Measurements from ENCODE around the gene UCP2.
A peak's percentile ranks its signal among the peaks of the same experiment; 100 is the strongest.

UCP2 gene

DNA sequence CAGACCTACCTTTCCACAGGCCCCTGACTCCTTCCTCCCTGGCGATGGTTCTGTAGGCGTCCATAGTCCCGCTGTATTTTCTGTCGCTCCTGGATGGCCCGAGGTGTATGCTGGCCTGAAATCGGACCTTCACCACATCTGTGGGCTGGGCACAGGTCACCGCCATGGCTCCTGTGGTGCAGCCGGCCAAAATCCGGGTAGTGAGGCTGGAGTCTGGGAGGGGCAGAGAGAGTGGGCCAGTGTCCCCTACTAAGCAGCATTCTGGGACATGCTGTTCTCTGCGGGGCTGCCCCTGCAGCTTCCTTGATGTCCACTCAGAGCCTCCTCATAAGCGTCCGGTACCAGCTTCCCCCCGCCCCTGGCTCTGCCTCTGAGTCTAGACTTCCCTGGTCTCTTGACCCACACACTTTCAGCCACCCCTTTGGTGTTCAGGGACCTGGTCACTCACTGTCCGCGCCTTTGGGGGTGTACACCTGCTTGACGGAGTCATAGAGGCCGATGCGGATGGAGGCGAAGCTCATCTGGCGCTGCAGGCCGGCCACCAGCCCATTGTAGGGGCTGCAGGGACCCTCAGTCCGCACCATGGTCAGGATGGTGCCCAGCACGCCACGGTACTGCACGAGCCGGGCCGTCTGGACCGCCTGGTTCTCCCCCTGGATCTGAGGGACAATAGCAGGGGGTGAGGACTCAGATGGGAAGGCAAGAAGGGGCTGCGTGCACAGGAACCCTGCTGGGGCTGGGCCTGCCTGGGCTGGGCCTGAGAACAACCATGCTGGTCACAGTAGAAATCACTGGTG, 23.3 kb upstream of the UCP2 start:
- peak overlapping the region; percentile 94 for H3K27ac Mint-ChIP-seq
- no peak for DNase-seq (ENCODE audit: low spot score)
- peaks cover 35% of the 10 kb centered on the region for H3K36me3 Mint-ChIP-seq (ENCODE audit: low read depth)
- no peaks in the 10 kb centered on the region for H3K27me3 Mint-ChIP-seq (ENCODE audit: low read depth)
- H3K4me1 Mint-ChIP-seq (ENCODE audit: low read depth) = peaks cover 66% of the 10 kb centered on the region
- peak overlapping the region; percentile 79 for H3K4me3 Mint-ChIP-seq
- no peaks in the 10 kb centered on the region for H3K9me3 Mint-ChIP-seq

DNA sequence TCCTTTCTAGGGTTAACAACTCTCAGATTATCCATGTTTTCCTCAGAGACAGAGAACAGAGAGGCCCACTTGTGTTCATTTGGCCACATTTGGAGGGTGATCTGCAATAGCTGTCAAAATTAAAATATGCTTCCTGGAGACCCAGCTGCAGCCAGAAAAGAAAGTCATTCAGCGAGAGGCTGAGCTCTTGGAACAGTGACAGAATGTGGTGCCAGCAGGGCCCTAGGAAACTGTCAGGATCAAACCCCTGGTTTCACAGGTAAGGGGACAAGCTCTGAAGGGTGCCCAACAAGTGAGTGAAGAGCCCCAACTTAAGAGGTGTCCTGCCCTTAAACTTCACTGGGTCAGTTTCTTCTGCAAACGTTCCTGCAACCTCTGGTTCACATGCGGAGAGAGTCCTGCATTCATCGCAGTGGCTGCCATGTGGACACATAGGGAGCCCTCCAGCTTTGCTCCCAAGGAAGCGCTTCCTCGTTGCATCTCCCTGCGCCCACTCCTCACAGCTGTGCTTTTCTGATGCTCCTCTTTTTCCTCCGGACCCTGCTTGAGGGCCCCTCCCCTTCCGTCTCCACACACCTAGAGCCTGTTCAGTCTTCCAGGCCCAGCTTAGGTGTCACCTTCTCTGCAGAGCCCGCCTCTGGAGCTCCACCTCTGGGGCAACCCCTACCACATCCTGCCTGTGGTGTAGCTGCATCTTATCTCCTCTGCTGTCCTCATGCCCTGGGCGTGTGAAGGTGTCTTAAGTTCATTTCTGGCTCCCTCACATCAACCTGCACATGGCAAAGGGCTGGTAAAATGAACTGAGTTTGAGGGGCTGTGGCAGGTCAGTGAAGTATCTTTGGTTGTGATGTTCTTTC, 22.3 kb upstream of the UCP2 start:
- DNase-seq (ENCODE audit: low spot score) = peak; percentile 83
- Mint-ChIP-seq H3K27me3 (ENCODE audit: low read depth) (no peaks in the 10 kb centered on the region), H3K4me3 (peak overlapping the region; percentile 79), H3K4me1 (ENCODE audit: low read depth) (peaks cover 57% of the 10 kb centered on the region), H3K27ac (peak overlapping the region; percentile 94), H3K36me3 (ENCODE audit: low read depth) (peaks cover 37% of the 10 kb centered on the region), H3K9me3 (no peaks in the 10 kb centered on the region)

DNA sequence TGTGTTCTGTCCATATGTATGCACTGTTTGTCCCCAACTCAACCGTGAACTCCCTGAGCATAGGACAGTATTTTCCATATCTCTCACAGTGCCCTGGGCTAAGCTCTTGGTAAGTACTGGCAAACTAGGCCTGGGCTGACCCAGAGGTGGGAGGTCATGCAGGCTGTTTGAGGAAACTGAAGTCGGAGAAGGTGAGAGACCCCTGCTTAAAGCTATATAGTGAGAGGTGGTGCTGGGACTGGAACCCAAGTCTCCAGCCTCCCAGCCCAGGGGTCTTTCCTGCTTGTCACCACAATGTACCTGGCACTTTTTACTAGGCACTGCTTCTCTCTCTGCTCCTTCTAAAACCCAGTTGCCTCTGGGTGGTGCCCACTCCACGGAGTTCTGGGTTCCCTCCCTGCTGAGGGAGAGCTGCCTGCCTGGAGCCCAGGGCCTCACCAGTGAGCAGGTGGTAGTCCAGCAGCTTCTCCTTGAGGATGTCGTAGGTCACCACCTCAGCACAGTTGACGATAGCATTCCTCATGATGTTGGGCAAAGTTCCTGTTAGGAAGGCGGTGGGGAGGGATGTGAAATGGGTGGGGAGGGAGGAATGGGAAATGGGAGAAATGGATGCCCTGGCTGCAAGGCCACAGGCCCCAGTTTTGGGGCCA, 21.5 kb upstream of the UCP2 start:
- peaks cover 58% of the 10 kb centered on the region for H3K4me1 Mint-ChIP-seq (ENCODE audit: low read depth)
- H3K36me3 Mint-ChIP-seq (ENCODE audit: low read depth) = peaks cover 39% of the 10 kb centered on the region
- peak overlapping the region; percentile 70 for H3K27ac Mint-ChIP-seq
- peak overlapping the region; percentile 79 for H3K4me3 Mint-ChIP-seq
- H3K9me3 Mint-ChIP-seq = no peaks in the 10 kb centered on the region
- H3K27me3 Mint-ChIP-seq (ENCODE audit: low read depth) = no peaks in the 10 kb centered on the region
- DNase-seq (ENCODE audit: low spot score) = no peak

DNA sequence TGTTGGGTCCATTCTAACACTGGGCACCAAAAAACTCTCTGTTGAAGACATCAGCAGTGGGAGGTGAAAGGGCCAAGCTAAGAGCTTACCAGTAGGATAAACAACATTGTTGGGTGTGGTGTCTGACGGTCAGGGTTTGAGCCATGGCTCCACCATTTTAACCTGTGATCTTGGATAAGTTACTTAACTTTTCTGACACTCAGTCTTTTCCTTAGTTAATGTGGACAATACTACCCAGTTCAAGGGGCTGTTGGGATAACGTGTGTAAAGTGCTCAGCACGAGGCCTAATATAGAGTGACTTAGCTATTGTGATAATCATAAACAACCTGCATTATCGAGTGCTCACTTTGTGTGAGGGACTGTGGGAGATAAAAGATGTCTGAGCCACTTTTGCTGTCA, 20.2 kb upstream of the UCP2 start:
- no peak overlapping the region for H3K4me3 Mint-ChIP-seq
- peak overlapping the region; percentile 37 for H3K27ac Mint-ChIP-seq
- H3K9me3 Mint-ChIP-seq = no peaks in the 10 kb centered on the region
- H3K36me3 Mint-ChIP-seq (ENCODE audit: low read depth) = peaks cover 39% of the 10 kb centered on the region
- DNase-seq (ENCODE audit: low spot score) = no peak
- H3K27me3 Mint-ChIP-seq (ENCODE audit: low read depth) = no peaks in the 10 kb centered on the region
- peaks cover 48% of the 10 kb centered on the region for H3K4me1 Mint-ChIP-seq (ENCODE audit: low read depth)

DNA sequence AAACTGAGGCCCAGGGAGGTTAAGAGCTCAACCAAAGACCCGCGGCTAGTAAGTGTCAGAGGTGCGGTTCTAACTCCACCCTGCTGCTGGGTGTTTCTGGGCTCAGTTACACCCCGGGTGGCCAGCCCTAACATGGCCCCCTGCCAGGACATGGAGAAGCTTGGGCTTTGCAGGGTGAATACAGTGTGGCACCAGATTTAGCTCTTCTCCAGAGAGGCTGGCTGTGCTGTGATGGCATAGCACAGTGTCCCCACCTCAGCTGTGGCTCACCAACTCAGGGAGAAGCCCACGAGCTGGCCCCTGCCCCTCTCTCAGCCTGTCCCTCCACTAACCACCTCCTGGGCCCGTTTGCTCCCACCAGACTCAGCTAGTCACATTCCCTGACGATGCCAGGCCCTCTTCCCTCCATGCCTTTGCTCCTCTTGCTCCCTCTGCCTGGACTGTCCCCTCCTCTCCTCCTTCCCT, 19.2 kb upstream of the UCP2 start:
- no peak for DNase-seq (ENCODE audit: low spot score)
- H3K27me3 Mint-ChIP-seq (ENCODE audit: low read depth) = no peaks in the 10 kb centered on the region
- H3K4me1 Mint-ChIP-seq (ENCODE audit: low read depth) = peaks cover 50% of the 10 kb centered on the region
- H3K27ac Mint-ChIP-seq = peak overlapping the region; percentile 56
- H3K9me3 Mint-ChIP-seq = no peaks in the 10 kb centered on the region
- no peak overlapping the region for H3K4me3 Mint-ChIP-seq
- peaks cover 39% of the 10 kb centered on the region for H3K36me3 Mint-ChIP-seq (ENCODE audit: low read depth)

DNA sequence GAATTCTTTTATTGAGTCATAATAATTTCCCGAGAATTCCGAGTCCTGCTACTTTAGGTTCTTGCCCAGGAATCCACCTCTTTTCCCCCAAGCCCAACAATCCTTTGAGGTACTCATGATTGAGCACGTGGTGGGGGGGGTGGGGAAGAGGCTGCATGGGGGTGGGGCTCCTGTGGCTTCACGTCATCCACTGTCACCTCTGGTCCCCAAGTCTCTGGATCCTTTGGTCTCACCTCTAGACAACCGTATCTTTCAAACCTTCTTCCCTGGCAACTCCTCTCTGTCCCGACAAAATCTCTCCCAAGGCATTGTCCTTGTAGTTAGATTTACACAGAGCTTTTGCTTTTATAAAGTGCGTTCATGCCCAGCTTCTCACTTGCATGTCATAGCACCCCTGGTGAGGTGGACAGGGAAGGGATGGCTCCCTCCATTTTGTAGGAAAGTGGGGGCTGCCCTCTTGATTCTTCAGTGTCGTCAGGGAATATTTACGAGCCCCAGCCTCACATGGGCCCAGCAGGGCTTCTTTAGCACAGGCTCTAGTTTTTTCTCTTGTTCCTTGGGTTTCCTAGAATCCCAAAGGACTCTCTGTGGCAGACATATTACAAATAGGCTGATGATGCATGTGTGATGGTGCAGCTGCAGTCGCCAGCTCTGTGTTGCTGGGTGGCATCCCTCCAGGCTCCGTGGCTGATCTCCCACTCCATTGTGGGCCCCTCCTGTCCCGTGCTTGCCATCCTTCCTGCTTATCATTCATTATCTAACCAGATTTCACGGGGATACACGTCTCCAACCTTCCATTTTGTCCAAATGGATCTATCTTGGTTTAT, 17.9 kb upstream of the UCP2 start:
- DNase-seq (ENCODE audit: low spot score) = no peak
- H3K4me1 Mint-ChIP-seq (ENCODE audit: low read depth) = peaks cover 51% of the 10 kb centered on the region
- H3K4me3 Mint-ChIP-seq = no peak overlapping the region
- H3K36me3 Mint-ChIP-seq (ENCODE audit: low read depth) = peaks cover 39% of the 10 kb centered on the region
- H3K9me3 Mint-ChIP-seq = no peaks in the 10 kb centered on the region
- no peak overlapping the region for H3K27ac Mint-ChIP-seq
- no peaks in the 10 kb centered on the region for H3K27me3 Mint-ChIP-seq (ENCODE audit: low read depth)

DNA sequence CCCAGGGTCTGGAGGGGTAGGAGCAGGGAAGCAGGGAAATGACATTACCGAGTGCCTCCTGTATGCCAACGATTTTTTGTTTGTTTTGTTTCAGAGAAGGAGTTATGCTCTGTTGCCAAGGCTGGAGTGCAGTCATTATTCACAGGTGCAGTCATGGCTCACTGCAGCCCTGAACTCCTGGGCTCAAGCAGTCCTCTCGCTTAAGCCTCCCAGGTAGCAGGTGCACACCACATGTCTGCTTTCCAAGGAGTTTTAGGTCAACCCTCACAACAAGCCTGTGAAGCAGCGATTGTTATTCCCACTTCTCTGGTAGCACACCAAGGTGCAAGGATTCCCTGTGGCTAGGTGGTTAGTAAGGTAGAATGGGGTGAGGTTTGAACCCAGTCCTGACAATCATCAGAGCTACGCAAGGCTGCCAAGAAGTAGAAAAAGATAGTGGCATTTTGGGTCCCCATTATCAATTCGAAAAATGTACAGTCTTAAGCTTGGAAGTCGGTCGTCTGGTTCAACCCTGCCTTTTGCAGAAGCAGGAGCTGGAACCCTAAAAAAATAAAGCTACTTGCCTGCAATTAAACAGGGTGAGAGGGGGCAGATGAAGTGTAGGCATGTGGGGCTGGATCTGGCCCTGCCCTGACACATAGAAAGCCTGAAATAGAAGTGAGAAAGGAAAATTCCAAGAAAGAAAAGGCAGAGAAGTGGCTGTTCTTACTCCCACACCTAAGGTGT, 17.1 kb upstream of the UCP2 start:
- Mint-ChIP-seq H3K27ac (no peak overlapping the region), H3K36me3 (ENCODE audit: low read depth) (peaks cover 34% of the 10 kb centered on the region), H3K4me1 (ENCODE audit: low read depth) (peaks cover 51% of the 10 kb centered on the region), H3K27me3 (ENCODE audit: low read depth) (no peaks in the 10 kb centered on the region), H3K4me3 (no peak overlapping the region), H3K9me3 (no peaks in the 10 kb centered on the region)
- no peak for DNase-seq (ENCODE audit: low spot score)

DNA sequence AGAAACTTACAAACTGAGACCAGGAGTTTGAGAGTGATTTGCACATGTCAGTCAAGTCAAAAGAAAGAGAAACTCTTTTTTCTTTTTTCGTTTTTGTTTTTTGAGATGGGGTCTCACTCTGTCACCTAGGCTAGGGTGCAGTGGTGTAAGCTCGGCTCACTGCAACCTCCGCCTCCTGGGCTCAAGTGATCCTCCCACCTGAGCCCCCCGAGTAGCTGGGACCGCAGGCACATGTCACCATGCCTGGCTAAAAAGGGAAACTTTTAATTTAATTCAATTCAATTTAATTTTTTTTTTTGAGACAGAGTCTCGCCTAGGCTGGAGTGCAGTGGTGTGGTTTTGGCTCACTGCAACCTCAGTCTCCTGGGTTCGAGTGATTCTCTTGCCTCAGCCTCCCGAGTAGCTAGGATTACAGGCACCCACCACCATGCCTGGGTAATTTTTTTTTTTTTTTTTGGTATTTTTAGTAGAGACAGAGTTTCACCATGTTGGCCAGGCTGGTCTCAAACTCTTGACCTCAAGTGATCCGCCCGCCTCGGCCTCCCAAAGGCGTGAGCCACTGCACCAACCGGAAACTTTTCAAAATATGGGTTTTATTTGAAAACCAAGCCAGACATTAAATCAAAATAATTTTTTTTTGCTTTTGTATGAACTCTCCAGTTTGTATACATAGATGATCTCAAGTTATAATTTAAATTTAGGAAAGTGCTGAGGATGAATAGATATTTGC, 16.4 kb upstream of the UCP2 start:
- no peaks in the 10 kb centered on the region for H3K9me3 Mint-ChIP-seq
- peaks cover 34% of the 10 kb centered on the region for H3K36me3 Mint-ChIP-seq (ENCODE audit: low read depth)
- no peaks in the 10 kb centered on the region for H3K27me3 Mint-ChIP-seq (ENCODE audit: low read depth)
- H3K27ac Mint-ChIP-seq = no peak overlapping the region
- no peak for DNase-seq (ENCODE audit: low spot score)
- no peak overlapping the region for H3K4me3 Mint-ChIP-seq
- peaks cover 48% of the 10 kb centered on the region for H3K4me1 Mint-ChIP-seq (ENCODE audit: low read depth)

DNA sequence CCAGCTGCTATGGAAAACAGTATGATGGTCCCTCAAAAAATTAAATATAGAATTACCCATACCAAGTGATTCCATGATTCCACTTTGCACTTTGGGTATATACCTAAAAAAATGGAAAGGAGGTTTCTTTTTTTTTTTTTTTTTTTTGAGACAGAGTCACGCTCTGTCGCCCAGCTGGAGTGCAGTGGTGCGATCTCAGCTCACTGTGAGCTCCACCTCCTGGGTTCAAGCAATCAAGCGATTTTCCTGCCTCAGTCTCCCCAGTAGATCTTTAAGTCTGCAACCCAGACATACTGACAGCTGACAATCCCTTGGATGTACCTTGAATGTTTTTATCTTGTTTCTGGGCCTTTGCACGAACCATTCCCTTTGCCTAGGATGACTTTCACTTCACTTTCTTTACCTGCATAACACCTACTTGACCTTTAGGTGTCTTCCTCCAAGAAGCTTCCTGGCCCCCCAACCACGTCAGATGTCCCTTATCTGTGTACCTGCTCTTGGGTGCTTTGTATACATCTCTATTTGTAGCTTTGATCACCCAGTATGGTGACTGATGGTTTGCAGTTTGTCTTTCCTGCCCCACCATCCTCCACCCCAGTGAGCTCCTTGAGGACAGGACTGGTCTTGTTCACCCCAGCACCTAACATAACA, 14.6 kb upstream of the UCP2 start:
- Mint-ChIP-seq H3K36me3 (ENCODE audit: low read depth) (peaks cover 18% of the 10 kb centered on the region), H3K4me1 (ENCODE audit: low read depth) (peaks cover 41% of the 10 kb centered on the region), H3K9me3 (no peaks in the 10 kb centered on the region), H3K27me3 (ENCODE audit: low read depth) (no peaks in the 10 kb centered on the region), H3K27ac (peak overlapping the region; percentile 35), H3K4me3 (no peak overlapping the region)
- no peak for DNase-seq (ENCODE audit: low spot score)

DNA sequence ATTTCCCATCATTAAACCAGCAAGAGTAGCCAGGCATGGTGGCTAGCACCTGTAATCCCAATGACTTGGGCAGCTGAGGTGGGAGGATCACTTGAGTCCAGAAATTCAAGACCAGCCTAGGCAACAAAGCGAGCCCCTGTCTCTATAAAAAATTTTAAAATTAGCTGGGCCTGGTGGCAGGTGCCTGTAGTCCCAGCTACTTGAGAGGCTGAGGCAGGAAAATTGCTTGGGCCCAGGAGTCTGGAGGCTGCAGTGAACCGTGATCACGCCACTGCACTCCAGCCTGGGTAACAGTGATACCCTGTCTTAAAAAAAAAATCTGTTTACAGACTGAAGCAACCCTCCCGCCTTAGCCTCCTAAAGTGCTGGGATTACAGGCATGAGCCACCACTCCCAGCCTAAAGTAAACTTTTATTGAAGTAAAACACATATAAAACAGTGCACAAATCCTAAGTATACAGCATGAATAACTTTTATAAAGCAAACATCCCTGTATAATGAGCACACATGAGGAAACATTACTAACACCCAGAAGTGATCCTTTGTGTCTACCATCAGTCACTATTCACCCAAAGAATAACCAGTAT, 13.6 kb upstream of the UCP2 start:
- H3K4me3 Mint-ChIP-seq = peak overlapping the region; percentile 66
- peak overlapping the region; percentile 98 for H3K27ac Mint-ChIP-seq
- DNase-seq (ENCODE audit: low spot score) = no peak
- no peaks in the 10 kb centered on the region for H3K27me3 Mint-ChIP-seq (ENCODE audit: low read depth)
- H3K36me3 Mint-ChIP-seq (ENCODE audit: low read depth) = peaks cover 12% of the 10 kb centered on the region
- peaks cover 40% of the 10 kb centered on the region for H3K4me1 Mint-ChIP-seq (ENCODE audit: low read depth)
- H3K9me3 Mint-ChIP-seq = no peaks in the 10 kb centered on the region

DNA sequence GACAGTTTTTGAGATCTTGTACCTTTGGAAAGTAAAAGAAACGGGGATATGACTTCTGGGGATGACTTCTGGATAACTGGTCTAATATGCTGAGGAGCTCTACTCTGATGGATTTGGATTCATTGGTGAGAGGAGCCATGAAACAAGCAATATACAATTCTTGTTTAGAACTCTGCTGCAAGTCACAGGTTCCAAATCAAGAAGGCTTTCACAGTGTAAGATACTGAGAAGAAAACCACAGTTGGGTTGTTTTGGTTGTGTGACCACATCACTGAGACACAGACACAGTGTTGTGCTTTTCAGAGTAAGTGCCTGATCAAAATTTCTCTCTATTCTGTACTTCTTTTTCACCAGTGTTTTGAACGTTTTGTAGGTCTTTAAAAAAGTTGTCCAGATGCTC, 13.1 kb upstream of the UCP2 start:
- Mint-ChIP-seq H3K4me1 (ENCODE audit: low read depth) (peaks cover 40% of the 10 kb centered on the region), H3K4me3 (peak overlapping the region; percentile 66)
- peak; percentile 53 for DNase-seq (ENCODE audit: low spot score)

DNA sequence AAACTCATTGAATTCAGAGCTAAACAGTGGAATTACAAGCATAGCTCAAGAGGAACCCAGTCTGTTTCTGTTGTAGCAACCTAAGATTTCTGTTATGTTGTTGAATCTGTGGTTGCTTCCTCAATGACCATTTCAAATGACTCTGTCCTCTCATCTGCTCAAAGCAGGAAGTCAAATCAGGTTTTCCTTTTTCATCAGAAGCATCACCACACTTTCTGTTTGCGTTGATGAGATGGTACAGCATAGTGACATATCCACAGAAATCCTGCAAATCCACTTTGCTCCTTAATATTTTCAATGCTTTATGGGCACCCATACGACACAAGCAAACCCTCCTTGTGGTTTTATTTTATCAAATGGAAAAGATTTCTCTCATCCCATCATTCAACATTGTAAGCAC, 12.6 kb upstream of the UCP2 start:
- H3K4me1 Mint-ChIP-seq (ENCODE audit: low read depth) = peaks cover 40% of the 10 kb centered on the region
- no peaks in the 10 kb centered on the region for H3K27me3 Mint-ChIP-seq (ENCODE audit: low read depth)
- H3K36me3 Mint-ChIP-seq (ENCODE audit: low read depth) = peaks cover 5% of the 10 kb centered on the region
- H3K27ac Mint-ChIP-seq = peak overlapping the region; percentile 98
- H3K9me3 Mint-ChIP-seq = no peaks in the 10 kb centered on the region
- DNase-seq (ENCODE audit: low spot score) = no peak
- peak overlapping the region; percentile 66 for H3K4me3 Mint-ChIP-seq

More for the DNA sequence above, 13.1 kb upstream of the UCP2 start:
- Mint-ChIP-seq H3K27me3 (ENCODE audit: low read depth) (no peaks in the 10 kb centered on the region), H3K9me3 (no peaks in the 10 kb centered on the region), H3K36me3 (ENCODE audit: low read depth) (peaks cover 7% of the 10 kb centered on the region), H3K27ac (peak overlapping the region; percentile 98)
